Adipocyte (in vitro differentiated cells): ENCODE results near the gene C1QTNF2.

Experiments
- DNase-seq: peaks from one replicate; pipeline ENCODE4 v3.0.0-alpha.2; 2015; ENCODE audit warnings: low read depth
- H3K27me3 ChIP-seq: replicated peaks from 2 replicates; pipeline ENCODE4 v1.7.0; 2013; ENCODE audit warnings: mild to moderate bottlenecking, low read length, moderate library complexity; ENCODE audit not compliant: control insufficient read depth, insufficient read depth
- H3K36me3 ChIP-seq: 2 replicates; pipeline ENCODE4 v1.7.0; 2013; ENCODE audit warnings: low read length, mild to moderate bottlenecking, moderate library complexity; ENCODE audit not compliant: control insufficient read depth, insufficient read depth, severe bottlenecking
- H3K4me1 ChIP-seq: 2 replicates; pipeline ENCODE4 v1.7.0; 2013; ENCODE audit warnings: mild to moderate bottlenecking, low read length, moderate library complexity; ENCODE audit not compliant: control insufficient read depth, insufficient read depth
- H3K4me3 ChIP-seq: 2 replicates; pipeline ENCODE4 v1.7.0; 2013; ENCODE audit warnings: mild to moderate bottlenecking, low read length, moderate library complexity
- H3K9ac ChIP-seq: 2 replicates; pipeline ENCODE4 v1.7.0; 2013; ENCODE audit warnings: mild to moderate bottlenecking, low read length, moderate library complexity
- H3K9me3 ChIP-seq: 2 replicates; pipeline ENCODE4 v1.7.0; 2013; ENCODE audit warnings: mild to moderate bottlenecking, low read length, moderate library complexity; ENCODE audit not compliant: control insufficient read depth

The C1QTNF2 gene

GRCh38 chr5:160369990-160370712 lies at the start of gene C1QTNF2:
C1QTNF2 (minus strand) TSS chr5:160370626; CDS start chr5:160355011, 15,615 bp downstream.
- peak within 1 kb of the TSS; percentile 75 for H3K4me3 ChIP-seq
- H3K9me3 ChIP-seq = peaks cover 5% of the 10 kb centered on the region
- peaks cover 3% of the 10 kb centered on the region for H3K4me1 ChIP-seq
- H3K9ac ChIP-seq = peak within 1 kb of the TSS; percentile 37
- H3K36me3 ChIP-seq = no peaks in the 10 kb centered on the region
- peaks cover 37% of the 10 kb centered on the region for H3K27me3 ChIP-seq
- peak; percentile 86 for DNase-seq

- Histone ChIP-seq H3K9me3 (no peaks in the 10 kb centered on the region), H3K36me3 (no peaks in the 10 kb centered on the region), H3K9ac (peak overlapping the region; percentile 93), H3K4me3 (no peak overlapping the region), H3K4me1 (peaks cover 27% of the 10 kb centered on the region), H3K27me3 (no peaks in the 10 kb centered on the region)
- no peak for DNase-seq
Observed at GRCh38 chr5:160420331-160420610, 49.8 kb upstream of the C1QTNF2 start.

DNA sequence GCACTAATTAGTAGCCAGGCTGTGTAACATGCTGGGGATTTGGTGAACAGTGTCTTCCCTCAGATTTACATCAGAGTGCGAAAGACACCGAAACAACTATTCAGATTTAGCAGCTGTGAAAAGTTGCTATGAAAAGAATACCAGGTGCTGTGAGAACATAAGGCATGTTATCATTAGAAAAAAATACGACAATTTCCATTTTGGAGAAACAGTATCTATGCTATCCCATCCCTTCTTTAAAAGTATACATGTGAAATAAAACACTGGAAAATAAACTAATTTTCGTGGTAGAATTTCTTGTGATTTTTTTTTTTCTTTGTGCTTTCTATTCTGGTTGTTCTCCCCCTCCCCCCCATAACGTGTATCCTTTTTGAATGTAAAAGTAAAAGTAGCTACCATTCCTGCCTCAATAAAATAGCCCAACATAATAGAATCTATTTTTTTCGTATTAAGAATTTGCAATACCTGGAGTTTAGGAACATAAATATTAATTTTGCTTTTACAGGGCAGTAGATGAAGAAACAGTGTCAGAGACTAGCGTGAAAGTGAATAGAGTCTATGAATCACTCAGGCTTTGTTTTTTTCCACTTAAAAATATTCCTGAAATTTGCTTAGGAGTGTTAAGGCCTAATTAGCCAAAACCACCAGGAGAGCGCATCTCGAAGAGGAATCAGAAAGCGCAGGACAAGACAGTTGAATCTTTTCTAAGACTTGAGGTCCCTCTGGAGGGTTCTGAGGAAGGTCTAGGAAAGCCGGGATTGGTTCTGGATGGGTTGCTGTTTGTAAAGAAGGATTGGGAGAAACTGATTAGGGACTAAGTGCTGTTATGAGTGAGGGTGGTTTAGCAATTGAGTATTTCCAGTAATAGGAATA lies 49.3 kb upstream of the C1QTNF2 start:
- peak overlapping the region; percentile 93 for H3K9ac ChIP-seq
- peaks cover 4% of the 10 kb centered on the region for H3K36me3 ChIP-seq
- peak overlapping the region; percentile 93 for H3K4me3 ChIP-seq
- H3K4me1 ChIP-seq = peaks cover 27% of the 10 kb centered on the region
- H3K27me3 ChIP-seq = no peaks in the 10 kb centered on the region
- H3K9me3 ChIP-seq = no peaks in the 10 kb centered on the region
- DNase-seq = no peak

DNA sequence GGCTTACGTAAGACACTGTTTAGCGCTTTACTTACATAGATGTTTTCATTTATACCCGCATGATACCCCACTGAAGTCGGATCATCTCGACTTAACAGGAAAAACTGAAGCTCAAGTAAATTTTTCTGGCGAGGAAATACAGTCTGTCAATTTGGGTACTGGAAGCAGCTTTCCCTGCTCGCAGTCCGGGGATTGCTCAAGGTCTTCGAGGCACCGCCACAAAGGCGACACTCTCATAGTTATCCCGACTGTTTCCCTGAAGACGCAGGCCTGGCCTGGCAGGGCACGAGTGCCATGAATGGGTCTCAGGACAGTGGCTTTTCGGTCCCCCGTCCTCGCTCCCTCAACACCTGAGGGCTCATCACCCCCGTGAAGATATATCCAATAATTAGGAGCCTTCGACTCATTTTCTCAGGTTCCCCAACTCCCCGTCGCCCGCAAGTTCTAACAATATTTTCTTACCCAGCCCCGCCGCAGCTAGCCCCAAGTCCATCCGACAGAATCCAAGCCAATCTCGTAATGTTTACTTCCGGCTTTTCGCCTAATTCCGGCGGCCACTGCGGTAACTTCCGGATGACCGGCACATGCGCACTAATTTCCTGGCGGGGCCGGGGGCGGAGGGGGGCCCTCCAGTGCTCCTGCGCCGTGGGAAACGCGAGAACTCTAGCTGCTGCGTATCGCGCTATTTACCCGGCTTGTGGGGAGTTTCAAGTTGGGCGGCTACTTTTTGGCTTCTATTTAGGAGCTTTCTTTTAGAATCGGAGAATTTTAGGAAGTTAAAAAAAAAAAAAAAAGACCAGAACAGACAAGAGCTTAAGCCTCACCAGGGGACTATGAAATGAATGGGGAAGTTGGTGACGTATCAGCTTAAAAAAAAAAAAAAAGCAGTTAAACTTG lies 48.4 kb upstream of the C1QTNF2 start, which contains the start of gene SLU7:
TSS of gene SLU7 (minus strand) at position 521 of the 897 bp plus-strand sequence. CDS start 3,787 bp downstream, outside the sequence.
- Histone ChIP-seq H3K27me3 (no peaks in the 10 kb centered on the region), H3K9ac (peak within 1 kb of the TSS; percentile 93), H3K4me3 (peak within 1 kb of the TSS; percentile 93), H3K36me3 (peaks cover 13% of the 10 kb centered on the region), H3K9me3 (no peaks in the 10 kb centered on the region), H3K4me1 (peaks cover 27% of the 10 kb centered on the region)
- peak; percentile 99 for DNase-seq

GRCh38 chr5:160399402-160400353 lies 29.3 kb upstream of the C1QTNF2 start, which contains the start of gene FAM200C:
FAM200C (minus strand) TSS chr5:160400054; CDS start chr5:160395490, 4,564 bp downstream.
- H3K4me1 ChIP-seq = peaks cover 12% of the 10 kb centered on the region
- peaks cover 36% of the 10 kb centered on the region for H3K36me3 ChIP-seq
- peak within 1 kb of the TSS; percentile 87 for H3K4me3 ChIP-seq
- H3K9me3 ChIP-seq = no peaks in the 10 kb centered on the region
- H3K27me3 ChIP-seq = no peaks in the 10 kb centered on the region
- DNase-seq = peak; percentile 97
- peak within 1 kb of the TSS; percentile 90 for H3K9ac ChIP-seq

- Histone ChIP-seq H3K9me3 (no peaks in the 10 kb centered on the region), H3K4me1 (peaks cover 19% of the 10 kb centered on the region), H3K36me3 (peaks cover 27% of the 10 kb centered on the region), H3K9ac (peak overlapping the region; percentile 90), H3K4me3 (peak overlapping the region; percentile 87), H3K27me3 (no peaks in the 10 kb centered on the region)
- DNase-seq = peak; percentile 27
Observed at GRCh38 chr5:160398806-160399205, 28.4 kb upstream of the C1QTNF2 start.

DNA sequence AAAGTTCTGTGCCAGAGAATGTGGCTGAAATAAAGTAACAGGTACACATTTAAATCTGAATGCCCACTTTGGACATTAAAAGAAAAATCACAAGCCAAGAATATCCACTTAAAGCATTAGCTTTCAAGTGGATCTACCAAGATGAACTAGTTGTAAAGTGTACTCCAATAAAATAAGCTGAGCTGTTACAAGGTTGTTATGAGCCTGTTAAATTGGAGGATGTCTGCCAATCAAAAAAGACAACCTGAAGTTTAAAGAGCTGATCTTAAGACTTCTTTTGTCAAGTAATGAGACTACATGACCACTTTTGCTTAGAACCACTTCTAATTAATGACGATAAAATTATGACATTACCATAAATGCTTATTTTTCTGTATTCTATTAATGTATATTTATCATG lies 27.1 kb upstream of the C1QTNF2 start:
- Histone ChIP-seq H3K4me1 (peaks cover 30% of the 10 kb centered on the region), H3K4me3 (no peak overlapping the region), H3K27me3 (no peaks in the 10 kb centered on the region), H3K9me3 (no peaks in the 10 kb centered on the region), H3K9ac (no peak overlapping the region), H3K36me3 (peaks cover 17% of the 10 kb centered on the region)
- no peak for DNase-seq

- Histone ChIP-seq H3K9ac (no peak overlapping the region), H3K36me3 (no peaks in the 10 kb centered on the region), H3K9me3 (no peaks in the 10 kb centered on the region), H3K4me3 (no peak overlapping the region), H3K27me3 (no peaks in the 10 kb centered on the region), H3K4me1 (peaks cover 24% of the 10 kb centered on the region)
- no peak for DNase-seq
Observed at GRCh38 chr5:160395111-160395510, 24.7 kb upstream of the C1QTNF2 start.

GRCh38 chr5:160390787-160391696 lies 20.6 kb upstream of the C1QTNF2 start:
- peak; percentile 72 for DNase-seq
- H3K36me3 ChIP-seq = no peaks in the 10 kb centered on the region
- H3K4me1 ChIP-seq = peaks cover 18% of the 10 kb centered on the region
- H3K4me3 ChIP-seq = no peak overlapping the region
- H3K27me3 ChIP-seq = no peaks in the 10 kb centered on the region
- H3K9ac ChIP-seq = no peak overlapping the region
- peaks cover 15% of the 10 kb centered on the region for H3K9me3 ChIP-seq
